GM21528 (cell line): ENCODE results near the gene ZBTB32.

ENCODE experiments used
- ATAC-seq: cut with Tn5 transposase; IDR thresholded peaks from one replicate; pipeline ENCODE4 v1.9.1; 2021; ENCODE audit warnings: mild to moderate bottlenecking, moderate library complexity; ENCODE audit not compliant: unreplicated experiment, low FRiP score

ZBTB32 gene

GRCh38 chr19:35693835-35694599, 10.3 kb upstream of the ZBTB32 start:
- ATAC-seq = no peak

GRCh38 chr19:35695895-35696422, 8.4 kb upstream of the ZBTB32 start:
- ATAC-seq = no peak

- no peak for ATAC-seq
These were observed 7.5 kb upstream of the ZBTB32 start for GRCh38 chr19:35696835-35697234.

- peak; percentile 89 for ATAC-seq
These were observed 1.9 kb upstream of the ZBTB32 start for GRCh38 chr19:35702223-35703012.

GRCh38 chr19:35703343-35703742, 1.0 kb upstream of the ZBTB32 start:
- no peak for ATAC-seq

GRCh38 chr19:35708391-35708790, 4.0 kb downstream of the ZBTB32 start:
- no peak for ATAC-seq

- peak; percentile 20 for ATAC-seq
These were observed 6.7 kb downstream of the ZBTB32 start for GRCh38 chr19:35710784-35711723.

GRCh38 chr19:35712567-35713505, 8.5 kb downstream of the ZBTB32 start:
- ATAC-seq = no peak

GRCh38 chr19:35713506-35713850, 9.1 kb downstream of the ZBTB32 start:
- ATAC-seq = no peak

GRCh38 chr19:35713904-35714495, 9.6 kb downstream of the ZBTB32 start:
- no peak for ATAC-seq

- ATAC-seq = no peak
These were observed 10.4 kb downstream of the ZBTB32 start for GRCh38 chr19:35714601-35715354.

GRCh38 chr19:35715355-35715809, 11.0 kb downstream of the ZBTB32 start:
- no peak for ATAC-seq

- no peak for ATAC-seq
These were observed 11.8 kb downstream of the ZBTB32 start for GRCh38 chr19:35715981-35716800.

GRCh38 chr19:35716801-35717664, 12.7 kb downstream of the ZBTB32 start:
- ATAC-seq = peak; percentile 60

GRCh38 chr19:35717665-35718344, 13.4 kb downstream of the ZBTB32 start, which contains the start of gene KMT2B:
Gene KMT2B (plus strand): TSS chr19:35718003. CDS start chr19:35718019, 16 bp downstream.
- peak; percentile 1 for ATAC-seq
